GM10248 (cell line): ENCODE data around the gene IL1RL2.

Experiments
- CTCF ChIA-PET: fragments of 300-600 bp; sonication (Branson Sonifier 250); formaldehyde crosslinking; extraction: SDS; loops from one replicate; lab custom pipeline; 2021; ENCODE audit warnings: antibody characterized with exemption; lab: Yijun Ruan, JAX
- POLR2A ChIA-PET: fragments of 350-650 bp; sonication (Branson Sonifier 250); formaldehyde crosslinking; extraction: SDS; loops from one replicate; lab custom pipeline; 2020; ENCODE audit warnings: antibody characterized with exemption; lab: Yijun Ruan, JAX
- DNase-seq: peaks from one replicate; pipeline ENCODE4 v3.0.0; 2012; ENCODE audit errors: extremely low spot score
- CTCF ChIP-seq: IDR thresholded peaks from 2 replicates; pipeline ENCODE4 v1.5.1; 2012; ENCODE audit warnings: mild to moderate bottlenecking, low read depth; ENCODE audit errors: extremely low read depth, missing control alignments, control extremely low read depth

The IL1RL2 gene

GRCh38 chr2:102186791-102187495 is at the start of gene IL1RL2:
TSS of gene IL1RL2 (plus strand) at chr2:102187023. CDS start at chr2:102187868, 845 bp downstream.
- DNase-seq: no peak
- POLR2A ChIA-PET: no interaction called here
- TF ChIP-seq CTCF: no peak
- CTCF ChIA-PET: interaction anchor here (2.4 kb wide), 1 partner anchor 54 kb away, joined by 5 read pairs; no protein-coding TSS in a partner anchor

- no peak for TF ChIP-seq CTCF
- CTCF ChIA-PET: interaction anchor here (1.1 to 1.9 kb wide), 8 partner anchors 11 to 117 kb away, joined by 3 to 8 read pairs (median 4); no protein-coding TSS in a partner anchor
- no peak for DNase-seq
- POLR2A ChIA-PET: no interaction called here
Measured at GRCh38 chr2:102137138-102137537, 49.7 kb upstream of the IL1RL2 start.

GRCh38 chr2:102138331-102138730 is 48.5 kb upstream of the IL1RL2 start:
- DNase-seq: no peak
- POLR2A ChIA-PET: no interaction called here
- no peak for TF ChIP-seq CTCF
- CTCF ChIA-PET: interaction anchor here (1.3 kb wide), 1 partner anchor 25 kb away, joined by 4 read pairs; no protein-coding TSS in a partner anchor

- no peak for DNase-seq
- POLR2A ChIA-PET: no interaction called here
- TF ChIP-seq CTCF: no peak
- CTCF ChIA-PET: interaction anchor here (1.2 kb wide), 1 partner anchor 22 kb away, joined by 4 read pairs; no protein-coding TSS in a partner anchor
Measured at GRCh38 chr2:102139851-102140250, 47.0 kb upstream of the IL1RL2 start.

- DNase-seq: no peak
- no peak for TF ChIP-seq CTCF
- POLR2A ChIA-PET: no interaction called here
- CTCF ChIA-PET: interaction anchor here (0.9 to 2.9 kb wide), 2 partner anchors 14 to 99 kb away, joined by 3 to 10 read pairs; no protein-coding TSS in a partner anchor
Measured at GRCh38 chr2:102140377-102140776, 46.4 kb upstream of the IL1RL2 start.

- ChIA-PET POLR2A (no interaction called here), CTCF (interaction anchor here (0.9 to 2.9 kb wide), 5 partner anchors 13 to 135 kb away, joined by 3 to 10 read pairs (median 4); no protein-coding TSS in a partner anchor)
- TF ChIP-seq CTCF: no peak
- DNase-seq: no peak
Measured at GRCh38 chr2:102141011-102141943, 45.5 kb upstream of the IL1RL2 start.
